ENCODE data around the gene WDFY3.

- no peak for TF ChIP-seq EP300 (IDR thresholded peaks at IDR 0.05; ENCODE audit: borderline replicate concordance in 1 of 2, low read depth in 1 of 2, low read length in 1 of 2)
- TF ChIP-seq CTCF (IDR thresholded peaks at IDR 0.05), result no peak
- no peak for TF ChIP-seq MAX (IDR thresholded peaks at IDR 0.05; ENCODE audit: low read depth)
- no peak for TF ChIP-seq YY1 (IDR thresholded peaks at IDR 0.05; ENCODE audit: low read depth)
- TF ChIP-seq TCF12 (IDR thresholded peaks at IDR 0.05), result no peak
- TF ChIP-seq FOSL2 (IDR thresholded peaks at IDR 0.05; ENCODE audit: borderline replicate concordance, low read depth), result no peak
- TF ChIP-seq RAD21 (IDR thresholded peaks at IDR 0.05; ENCODE audit: low read length), result no peak
- TF ChIP-seq IRF3 (IDR thresholded peaks at IDR 0.05; ENCODE audit: low read depth, low read length), result no peak
- TF ChIP-seq POLR2AphosphoS5 (IDR thresholded peaks at IDR 0.05; ENCODE audit: low read depth, low read length), result no peak
- no peak for TF ChIP-seq FOXJ3 (CRISPR knock-in tag; IDR thresholded peaks at IDR 0.05)
- TF ChIP-seq ZBTB33 (IDR thresholded peaks at IDR 0.05; ENCODE audit: borderline replicate concordance, low read depth), result no peak
- no peak for TF ChIP-seq REST (IDR thresholded peaks at IDR 0.05; ENCODE audit: low read depth, low read length)
- TF ChIP-seq GABPA (IDR thresholded peaks at IDR 0.05; ENCODE audit: low read depth), result no peak
- TF ChIP-seq ELF1 (IDR thresholded peaks at IDR 0.05), result no peak
Measured at GRCh38 chr4:84925558-84925957, 40.9 kb downstream of the WDFY3 start.

All from SK-N-SH (cell line).